DND-41 (cell line): Measurements from ENCODE around the gene PPP3CA.

Experiments
- ATAC-seq: fragments of 200-7000 bp; cut with Tn5 transposase; 3 replicates; pipeline ENCODE4 v1.9.1; 2021; ENCODE audit warnings: low read depth; ENCODE audit not compliant: insufficient read depth
- DNase-seq: peaks from one replicate; pipeline ENCODE4 v3.0.0-alpha.2; 2020
- H2AFZ ChIP-seq: 2 replicates; pipeline ENCODE4 v1.6.0; 2012; ENCODE audit warnings: low read depth, low read length
- H3K27ac ChIP-seq: 2 replicates; pipeline ENCODE4 v1.5.1; 2012; ENCODE audit warnings: low read length, inconsistent platforms
- H3K27me3 ChIP-seq: fragments of 200-600 bp; sonication (generic); 2 replicates; pipeline ENCODE4 v1.6.0; 2012; ENCODE audit warnings: low read length, mild to moderate bottlenecking, inconsistent platforms; ENCODE audit not compliant: insufficient read depth, poor library complexity
- H3K36me3 ChIP-seq: 2 replicates; pipeline ENCODE4 v1.5.1; 2012; ENCODE audit warnings: low read length, inconsistent platforms; ENCODE audit not compliant: insufficient read depth
- H3K4me1 ChIP-seq: 2 replicates; pipeline ENCODE4 v1.5.1; 2012; ENCODE audit warnings: mild to moderate bottlenecking, low read length; ENCODE audit not compliant: insufficient read depth
- H3K4me2 ChIP-seq: 2 replicates; pipeline ENCODE4 v1.6.0; 2012; ENCODE audit warnings: mild to moderate bottlenecking, moderate library complexity, low read length, inconsistent platforms; ENCODE audit not compliant: insufficient read depth
- H3K4me3 ChIP-seq, 2 experiments: fragments of 200-600 bp in 1 of 2; shearing (Covaris generic) in 1 of 2; 2 replicates each; pipeline ENCODE4 v1.5.1; 2012 to 2016; ENCODE audit warnings: inconsistent platforms in 2 of 2, low read length in 2 of 2, mild to moderate bottlenecking in 2 of 2, low read depth in 1 of 2, moderate library complexity in 1 of 2
- H3K79me2 ChIP-seq: 2 replicates; pipeline ENCODE4 v1.6.0; 2012; ENCODE audit warnings: low read length, inconsistent platforms; ENCODE audit not compliant: insufficient read depth
- H3K9ac ChIP-seq: 2 replicates; pipeline ENCODE4 v1.6.0; 2012; ENCODE audit warnings: low read depth, mild to moderate bottlenecking, inconsistent platforms, low read length, moderate library complexity
- H3K9me3 ChIP-seq: 2 replicates; pipeline ENCODE4 v1.5.1; 2012; ENCODE audit warnings: low read length, moderate library complexity, mild to moderate bottlenecking, inconsistent platforms; ENCODE audit not compliant: insufficient read depth, severe bottlenecking
- H4K20me1 ChIP-seq: 2 replicates; pipeline ENCODE4 v1.6.0; 2012; ENCODE audit warnings: low read length; ENCODE audit not compliant: insufficient read depth
- CTCF ChIP-seq: IDR thresholded peaks from 2 replicates; pipeline ENCODE4 v1.5.1; 2012; ENCODE audit warnings: borderline replicate concordance, low read length, moderate library complexity, mild to moderate bottlenecking; ENCODE audit not compliant: poor library complexity, severe bottlenecking; ENCODE audit errors: extremely low read depth
- EZH2 ChIP-seq: IDR thresholded peaks from 3 replicates; pipeline ENCODE4 v1.6.1; 2012; ENCODE audit warnings: borderline replicate concordance, low read depth, mild to moderate bottlenecking, moderate library complexity, low read length, inconsistent platforms; ENCODE audit not compliant: severe bottlenecking

PPP3CA gene

GRCh38 chr4:101123231-101123630 lies 224.1 kb downstream of the PPP3CA start:
- Histone ChIP-seq H3K79me2 (peaks cover 2% of the 10 kb centered on the region; the same call in 1 of the 2 replicates), H3K4me3 (no peak overlapping the region), H3K27me3 (no peaks in the 10 kb centered on the region), H3K9ac (no peak overlapping the region), H3K4me2 (no peak overlapping the region), H3K9me3 (no peaks in the 10 kb centered on the region), H3K36me3 (no peaks in the 10 kb centered on the region), H3K27ac (no peak overlapping the region), H4K20me1 (0 out of 2 replicates have a peak, but pooled peaks cover 4% of the 10 kb centered on the region), H2AFZ (no peak overlapping the region), H3K4me1 (no peaks in the 10 kb centered on the region)
- ATAC-seq, result no peak
- no peak for DNase-seq
- TF ChIP-seq EZH2 (no peak), CTCF (no peak)

- Histone ChIP-seq H3K36me3 (no peaks in the 10 kb centered on the region), H4K20me1 (0 out of 2 replicates have a peak, but pooled peaks cover 4% of the 10 kb centered on the region), H3K9me3 (no peaks in the 10 kb centered on the region), H3K4me3 (no peak overlapping the region), H3K79me2 (peaks cover 2% of the 10 kb centered on the region; the same call in 1 of the 2 replicates), H3K27ac (no peak overlapping the region), H3K27me3 (no peaks in the 10 kb centered on the region), H3K4me2 (no peak overlapping the region), H2AFZ (no peak overlapping the region), H3K9ac (no peak overlapping the region), H3K4me1 (no peaks in the 10 kb centered on the region)
- TF ChIP-seq EZH2 (no peak), CTCF (no peak)
- DNase-seq (no peak), ATAC-seq (no peak)
Measured at GRCh38 chr4:101122019-101122418, 225.3 kb downstream of the PPP3CA start.

GRCh38 chr4:101119141-101119540 lies 228.2 kb downstream of the PPP3CA start:
- no peak for ATAC-seq
- no peaks in the 10 kb centered on the region for H4K20me1 ChIP-seq
- DNase-seq, result no peak
- no peak overlapping the region for H3K27ac ChIP-seq
- H3K36me3 ChIP-seq, result no peaks in the 10 kb centered on the region
- no peaks in the 10 kb centered on the region for H3K4me1 ChIP-seq
- no peak overlapping the region for H2AFZ ChIP-seq
- peaks cover 2% of the 10 kb centered on the region; the same call in 1 of the 2 replicates for H3K79me2 ChIP-seq
- no peak overlapping the region for H3K4me3 ChIP-seq
- no peaks in the 10 kb centered on the region for H3K27me3 ChIP-seq
- H3K4me2 ChIP-seq, result no peak overlapping the region
- TF ChIP-seq CTCF (no peak), EZH2 (no peak)
- H3K9ac ChIP-seq, result no peak overlapping the region
- H3K9me3 ChIP-seq, result no peaks in the 10 kb centered on the region

GRCh38 chr4:101118617-101119016 lies 228.7 kb downstream of the PPP3CA start:
- Histone ChIP-seq H3K79me2 (peaks cover 2% of the 10 kb centered on the region; the same call in 1 of the 2 replicates), H2AFZ (no peak overlapping the region), H3K9me3 (no peaks in the 10 kb centered on the region), H3K9ac (no peak overlapping the region), H3K4me3 (no peak overlapping the region), H3K27me3 (no peaks in the 10 kb centered on the region), H3K36me3 (no peaks in the 10 kb centered on the region), H4K20me1 (no peaks in the 10 kb centered on the region), H3K4me1 (no peaks in the 10 kb centered on the region), H3K4me2 (no peak overlapping the region), H3K27ac (no peak overlapping the region)
- TF ChIP-seq CTCF (no peak), EZH2 (no peak)
- DNase-seq (no peak), ATAC-seq (no peak)
